Frontal cortex (tissue), 4 donors: ENCODE results near the gene ARHGEF25. TPM values are rescaled to one million over a fixed set of nuclear protein-coding genes. Genes with fewer than 3 reads are reported as not detected.
A peak's percentile ranks its signal among the peaks of the same experiment; 100 is the strongest.
"Not testable (repeated sequence)": the region's sequence is repeated elsewhere in the genome, so short reads cannot be mapped to it uniquely, and the experiment has no call there.

Source experiments
- DNase-seq, 2 donors: peaks; one replicate each; pipeline ENCODE4 v3.0.0; 2012; ENCODE audit warnings: low spot score in 2 of 2
- FAIRE-seq: peaks from 2 replicates; lab custom pipeline; 2012; peaks lifted over from hg19 to GRCh38; lab: Jason Lieb, UNC
- total RNA-seq: library from RNA; depleted of rRNA; stranded (reverse); fragments of >200 nt; gene quantifications from one replicate; pipeline ENCODE4 v1.2.3, GENCODE V29; 2014
- donor health status: control.
- donor health status: control.
- donor health status: control.

ARHGEF25 gene
- total RNA-seq, 1 donor from 2014 or later: 38.3 TPM

DNA sequence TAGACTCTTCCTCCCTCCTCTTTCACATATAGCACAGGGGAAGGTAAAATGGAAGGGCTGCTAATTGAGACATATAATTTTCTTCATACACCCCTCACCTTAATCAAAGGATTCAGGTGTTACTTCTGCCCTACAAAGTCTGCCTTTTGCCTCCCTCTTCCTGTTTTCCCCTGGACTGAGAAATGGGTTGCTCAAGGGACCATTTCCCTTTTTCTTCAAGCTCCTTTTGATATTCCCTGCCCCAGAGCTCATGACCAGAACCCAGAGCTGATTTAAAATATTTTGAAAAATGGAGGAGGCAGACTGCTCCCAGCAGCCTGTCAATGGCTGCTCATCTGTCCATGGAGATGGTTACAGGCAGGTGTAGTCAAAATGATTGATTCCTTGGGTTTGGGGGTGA, 26.5 kb upstream of the ARHGEF25 start:
- FAIRE-seq (no peak), DNase-seq (no peak)

DNA sequence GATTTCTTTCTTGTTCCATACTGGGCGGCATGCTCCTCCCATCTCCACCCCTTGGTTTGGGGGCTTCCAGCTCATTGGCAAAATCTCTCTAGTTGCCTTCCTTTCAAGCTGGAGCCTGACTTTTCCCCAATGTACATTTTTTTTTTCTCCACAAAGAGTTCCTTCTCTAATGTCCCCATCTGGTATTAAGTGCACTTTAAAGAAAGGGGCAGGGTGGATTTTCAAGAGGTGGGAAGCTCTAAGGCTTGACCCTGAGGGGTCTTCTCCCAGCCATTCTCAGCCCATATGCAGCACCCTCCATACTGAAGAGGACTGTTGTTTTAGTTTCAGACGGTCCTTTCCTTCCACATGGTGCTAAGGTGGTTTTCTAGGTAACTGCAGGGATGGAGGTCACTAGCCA, 26.1 kb upstream of the ARHGEF25 start:
- FAIRE-seq: no peak
- no peak for DNase-seq

DNA sequence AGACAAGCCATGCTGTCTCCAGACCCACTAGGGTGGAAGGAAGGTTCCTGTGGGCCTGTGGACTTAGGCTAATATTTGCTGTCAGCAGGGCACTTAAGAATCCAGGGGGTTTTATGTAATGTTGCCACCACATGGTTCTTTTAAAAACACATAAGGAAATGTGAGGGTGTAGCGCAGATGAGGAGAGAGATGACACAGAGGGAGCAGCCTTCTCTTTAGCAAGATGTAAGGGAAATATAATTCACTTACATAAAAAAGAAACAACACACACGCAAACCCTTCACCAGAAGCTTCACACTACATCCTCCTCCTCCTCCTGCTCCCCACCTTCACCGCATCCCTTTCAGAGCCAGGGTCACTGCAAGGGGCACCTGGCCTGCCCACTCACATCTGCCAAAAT, 25.1 kb upstream of the ARHGEF25 start:
- no peak for DNase-seq
- no peak for FAIRE-seq

DNA sequence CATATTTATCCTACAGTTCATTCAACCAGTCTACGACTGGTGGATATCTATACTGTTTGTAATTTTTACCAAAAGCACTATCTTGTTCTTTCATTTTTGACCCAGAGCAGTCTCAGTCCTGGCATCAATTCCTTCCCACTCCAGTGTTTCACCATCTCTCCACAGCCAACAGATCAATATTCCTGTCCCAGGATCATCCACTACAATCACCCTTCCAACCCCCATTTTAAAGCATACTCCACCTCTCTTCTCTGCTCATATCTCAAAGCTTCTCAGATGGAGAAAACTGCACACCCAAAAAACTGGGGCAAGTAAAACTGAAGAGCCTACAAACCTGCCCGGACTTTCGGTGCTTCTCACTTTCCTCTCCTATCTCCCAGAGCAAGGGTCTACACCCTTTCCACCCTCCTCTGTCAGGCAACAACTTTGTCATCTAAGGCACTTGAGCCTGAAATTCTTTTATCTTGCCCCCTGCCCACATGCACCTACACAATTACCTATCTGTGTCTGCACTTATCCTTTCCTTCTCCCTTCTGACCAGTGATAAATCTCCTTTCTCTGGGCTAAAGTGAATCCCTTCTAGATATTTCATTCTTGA, 24.3 kb upstream of the ARHGEF25 start:
- FAIRE-seq (no peak), DNase-seq (no peak)

DNA sequence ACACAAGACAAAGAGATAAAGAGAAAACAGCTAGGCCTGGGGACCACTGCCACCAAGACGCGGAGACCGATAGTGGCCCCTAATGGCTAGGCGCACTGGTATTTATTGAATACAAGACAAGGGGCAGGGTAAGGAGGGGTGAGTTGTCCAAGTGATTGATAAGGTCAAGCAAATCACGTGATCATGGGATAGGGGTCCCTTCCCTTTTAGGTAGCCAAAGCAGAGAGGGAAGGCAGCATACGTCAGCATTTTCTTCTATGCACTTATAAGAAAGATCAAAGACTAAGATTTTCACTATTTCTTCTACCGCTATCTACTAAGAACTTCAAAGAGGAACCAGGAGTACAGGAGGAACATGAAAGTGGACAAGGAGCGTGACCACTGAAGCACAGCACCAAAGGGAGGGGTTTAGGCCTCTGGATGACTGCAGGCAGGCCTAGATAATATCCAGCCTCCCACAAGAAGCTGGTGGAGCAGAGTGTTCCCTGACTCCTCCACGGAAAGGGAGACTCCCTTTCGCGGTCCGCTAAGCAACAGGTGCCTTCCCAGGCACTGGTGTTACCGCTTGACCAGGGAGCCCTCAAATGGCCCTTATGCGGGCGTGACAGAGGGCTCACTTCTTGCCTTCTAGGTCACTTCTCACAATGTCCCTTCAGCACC, 22.2 kb upstream of the ARHGEF25 start:
- FAIRE-seq, DNase-seq: not testable (repeated sequence)

DNA sequence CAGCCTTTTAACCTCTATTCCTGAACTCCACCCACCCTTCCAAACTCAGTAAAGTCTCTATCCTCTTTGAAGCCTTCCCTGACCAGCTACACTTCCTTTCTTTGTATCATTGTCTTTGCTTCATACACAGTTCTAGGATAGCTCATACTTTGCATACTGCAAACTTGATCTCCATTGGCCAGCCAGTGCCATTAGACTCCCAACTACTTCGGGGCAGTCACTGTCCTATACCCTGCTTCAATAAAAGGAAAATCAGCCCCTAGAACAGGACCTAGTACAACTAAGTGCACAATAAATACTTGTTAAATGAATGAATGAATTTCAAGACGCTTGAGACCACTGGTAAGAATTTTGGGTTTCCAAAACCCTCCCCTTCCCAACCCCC, 20.8 kb upstream of the ARHGEF25 start:
- DNase-seq: no peak
- no peak for FAIRE-seq

DNA sequence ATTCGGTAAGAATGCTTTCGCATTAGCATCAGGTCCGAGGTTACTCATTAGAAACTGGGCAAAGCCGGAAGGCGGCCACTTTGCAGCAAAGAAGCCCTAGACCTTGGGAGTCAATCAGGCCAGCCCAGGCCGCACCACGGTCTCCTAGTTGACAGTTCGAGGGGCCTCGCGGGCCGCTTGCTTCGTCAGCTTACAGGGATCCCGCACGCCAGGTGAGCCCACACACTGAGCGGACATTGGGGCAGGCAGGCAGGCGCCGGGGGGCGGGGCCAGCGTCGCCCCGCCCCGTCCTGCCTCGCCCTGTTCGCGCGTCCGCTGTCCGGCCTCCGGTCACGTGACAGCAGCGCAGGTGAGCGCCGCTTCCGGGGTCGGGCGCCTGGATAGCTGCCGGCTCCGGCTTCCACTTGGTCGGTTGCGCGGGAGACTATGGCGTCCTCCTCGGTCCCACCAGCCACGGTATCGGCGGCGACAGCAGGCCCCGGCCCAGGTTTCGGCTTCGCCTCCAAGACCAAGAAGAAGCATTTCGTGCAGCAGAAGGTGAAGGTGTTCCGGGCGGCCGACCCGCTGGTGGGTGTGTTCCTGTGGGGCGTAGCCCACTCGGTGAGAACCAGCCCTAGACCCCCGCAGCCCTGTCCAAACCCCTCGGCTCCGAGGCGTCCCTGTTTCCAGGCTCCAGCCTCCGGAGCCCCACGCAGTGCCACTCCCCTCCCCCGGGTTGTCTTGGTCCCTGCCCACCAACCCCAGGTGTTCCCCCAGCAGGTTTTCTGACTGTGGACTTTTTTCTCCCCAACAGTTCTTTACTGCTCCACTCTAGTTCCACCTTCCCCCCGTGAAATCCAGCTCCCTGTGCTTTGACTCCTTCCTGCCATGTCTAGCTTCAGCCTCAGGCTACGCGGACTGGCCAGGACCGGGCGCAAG, 20.1 kb upstream of the ARHGEF25 start, which contains the start of gene PIP4K2C:
Gene PIP4K2C (plus strand): TSS at position 329 of the 918 bp plus-strand sequence. CDS start 98 bp downstream, at position 427.
- DNase-seq: peak; percentile 79 to 87
- FAIRE-seq: no peak

DNA sequence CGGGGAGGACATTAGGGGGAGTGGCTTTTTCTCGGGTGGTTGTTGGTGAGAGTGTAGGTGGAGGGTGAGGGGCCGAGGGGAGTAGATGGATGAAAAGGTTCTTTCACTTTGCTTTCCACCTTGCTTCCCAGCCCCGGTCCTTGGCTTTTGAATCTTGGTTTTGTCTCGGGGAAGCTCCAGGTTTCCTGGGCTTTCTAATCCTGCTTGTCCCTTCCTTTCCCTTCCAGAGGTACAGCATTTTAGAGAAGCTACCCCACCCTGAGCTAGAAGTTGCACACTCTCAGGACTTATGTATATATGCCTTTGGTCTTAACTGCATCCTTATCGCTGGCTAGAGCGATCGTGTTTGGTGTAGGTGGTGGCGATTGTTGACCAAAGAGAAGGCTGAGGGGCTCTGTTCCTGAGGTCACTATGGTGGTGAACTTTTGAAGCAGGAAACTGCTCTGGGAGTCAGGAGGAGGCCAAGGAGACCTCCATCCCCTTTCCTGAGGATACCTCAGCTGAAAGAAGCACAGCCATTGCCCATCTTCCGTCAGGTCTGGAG, 19.4 kb upstream of the ARHGEF25 start:
- DNase-seq (no peak), FAIRE-seq (no peak)

DNA sequence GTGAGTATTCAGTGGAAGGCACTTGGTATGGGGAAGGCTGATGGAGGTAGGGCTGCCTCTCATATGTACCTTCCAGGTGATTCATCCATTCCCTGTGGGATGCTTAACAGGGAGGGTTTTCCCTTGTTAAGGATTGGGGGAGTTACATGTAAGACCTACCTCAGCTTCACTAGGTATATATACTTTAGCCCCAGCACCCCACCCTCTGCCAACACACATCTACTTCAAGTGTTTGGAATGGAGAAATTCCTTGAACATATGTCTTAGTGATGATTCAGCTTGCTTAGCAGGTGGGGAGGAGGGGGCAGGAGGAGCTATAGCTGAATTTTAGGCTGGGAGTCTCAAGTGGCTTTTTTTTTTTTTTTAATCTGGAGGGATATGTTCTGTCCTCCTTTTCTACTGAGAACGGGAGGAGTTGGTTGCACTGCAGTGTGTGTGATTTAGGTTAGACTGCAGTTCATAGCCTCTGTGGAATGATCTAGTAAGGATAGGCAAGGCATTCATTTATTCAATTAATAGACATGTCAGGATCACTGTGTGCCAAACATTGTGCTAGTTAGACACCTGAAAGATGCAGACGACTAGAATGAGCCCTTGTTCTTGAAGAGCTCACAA, 18.6 kb upstream of the ARHGEF25 start:
- FAIRE-seq (no peak), DNase-seq (no peak)

DNA sequence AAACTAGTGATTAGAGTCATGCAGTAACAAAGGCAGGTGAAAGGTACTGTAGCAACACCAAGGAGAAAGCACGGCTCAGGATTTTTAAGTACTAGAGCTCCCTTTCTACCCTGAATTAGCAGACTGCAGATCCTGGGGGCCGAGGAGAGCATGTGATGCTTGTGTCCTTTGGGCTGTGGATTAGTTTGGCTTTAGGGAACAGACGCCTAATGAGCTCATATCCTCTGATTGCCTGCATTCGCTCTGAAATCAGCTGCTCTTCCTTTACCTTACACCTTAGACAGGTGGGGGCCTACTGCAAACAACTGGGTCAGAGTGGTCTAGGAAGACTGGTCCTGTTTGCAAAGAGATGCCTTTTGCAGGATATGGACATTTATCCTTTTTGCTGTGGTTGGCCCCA, 18.0 kb upstream of the ARHGEF25 start:
- no peak for FAIRE-seq
- no peak for DNase-seq

DNA sequence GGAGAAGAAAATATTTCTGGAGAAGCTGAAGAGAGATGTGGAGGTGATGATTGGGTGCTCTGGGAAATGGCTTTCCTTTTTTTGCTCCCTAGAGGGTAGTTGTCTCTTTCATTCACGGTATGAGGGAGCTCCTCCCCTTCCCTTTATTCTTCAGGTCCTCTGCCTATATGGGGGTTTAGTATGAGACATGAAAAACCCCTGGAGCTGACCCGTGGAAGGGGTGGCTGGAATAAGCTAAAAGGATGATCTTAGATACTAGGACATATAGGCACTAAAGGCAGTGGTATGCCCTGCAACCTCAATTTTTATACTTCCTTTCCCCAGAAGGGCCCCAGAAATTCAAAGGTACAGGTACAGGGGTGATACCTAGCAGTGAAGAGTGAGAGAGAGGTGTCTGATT, 10.8 kb upstream of the ARHGEF25 start:
- FAIRE-seq (no peak), DNase-seq (no peak)

DNA sequence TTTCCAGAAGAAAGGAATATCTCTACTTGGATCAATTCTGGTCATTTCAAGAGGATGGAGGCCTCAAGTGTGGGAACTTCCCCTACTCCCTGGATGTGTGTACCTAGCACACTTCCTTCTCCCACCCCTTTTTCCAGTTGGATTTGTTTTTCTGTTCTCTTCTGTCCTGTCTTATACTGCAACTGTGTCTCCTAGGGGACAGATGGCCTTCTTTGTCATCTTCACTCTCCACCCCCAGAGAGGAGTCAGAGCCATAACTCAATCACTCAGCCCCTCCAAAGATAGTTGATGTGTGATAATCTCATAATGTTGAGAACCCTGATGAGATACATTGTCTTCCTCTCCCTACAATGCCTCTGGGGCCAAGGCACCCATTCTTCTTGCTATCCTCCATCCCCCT, 8.7 kb upstream of the ARHGEF25 start:
- FAIRE-seq (no peak), DNase-seq (no peak)

DNA sequence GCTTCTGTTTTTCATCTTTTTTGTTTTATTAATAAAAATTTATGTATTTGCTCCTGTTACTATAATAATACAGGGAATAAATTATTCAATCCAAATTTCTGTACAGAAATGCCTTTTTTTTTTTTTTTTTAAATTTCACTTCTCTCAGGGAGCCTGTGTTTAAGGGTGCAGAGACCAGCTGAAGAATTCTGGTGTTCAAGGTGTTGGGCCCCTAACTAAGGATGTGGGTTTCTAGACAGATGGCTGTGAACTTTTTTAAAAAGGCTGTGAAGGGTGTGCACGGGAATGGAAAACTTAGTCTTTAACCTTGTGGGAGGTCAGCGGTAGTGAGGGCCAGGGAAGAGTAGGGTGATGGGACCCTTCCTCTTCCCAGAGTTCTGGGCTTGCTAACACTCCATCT, 7.9 kb upstream of the ARHGEF25 start:
- no peak for DNase-seq
- no peak for FAIRE-seq

DNA sequence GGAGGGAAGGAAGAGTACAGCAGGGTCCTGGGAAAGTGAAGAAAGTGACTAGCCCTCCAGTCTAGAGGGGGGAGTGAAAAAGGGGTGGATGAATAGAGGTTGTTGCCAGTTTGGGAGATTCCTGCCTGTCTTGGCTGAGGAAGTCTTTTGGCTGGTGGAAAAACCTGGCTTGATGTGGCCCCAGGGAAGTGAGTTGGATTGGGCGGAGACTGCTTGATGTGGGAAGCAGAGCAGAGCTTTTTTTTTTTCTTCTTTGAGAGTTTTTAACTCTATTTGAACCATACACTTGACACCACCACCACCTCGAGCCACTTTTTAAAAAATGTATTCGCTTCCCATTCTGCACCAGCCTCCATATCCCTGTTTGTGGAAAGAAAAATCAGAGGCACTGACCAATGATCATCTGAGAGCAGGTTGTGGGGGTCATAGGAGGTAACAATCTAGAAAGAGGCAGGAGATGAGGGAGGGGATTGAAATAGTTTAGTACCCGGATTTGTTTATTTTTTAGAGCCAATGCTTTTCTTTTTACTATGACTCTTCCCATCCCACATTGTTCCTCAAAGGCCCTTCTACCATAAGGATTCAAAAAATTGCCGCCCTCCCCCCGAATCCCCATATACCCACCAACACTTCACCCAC, 7.3 kb upstream of the ARHGEF25 start:
- DNase-seq (peak; percentile 39 to 52), FAIRE-seq (no peak)

DNA sequence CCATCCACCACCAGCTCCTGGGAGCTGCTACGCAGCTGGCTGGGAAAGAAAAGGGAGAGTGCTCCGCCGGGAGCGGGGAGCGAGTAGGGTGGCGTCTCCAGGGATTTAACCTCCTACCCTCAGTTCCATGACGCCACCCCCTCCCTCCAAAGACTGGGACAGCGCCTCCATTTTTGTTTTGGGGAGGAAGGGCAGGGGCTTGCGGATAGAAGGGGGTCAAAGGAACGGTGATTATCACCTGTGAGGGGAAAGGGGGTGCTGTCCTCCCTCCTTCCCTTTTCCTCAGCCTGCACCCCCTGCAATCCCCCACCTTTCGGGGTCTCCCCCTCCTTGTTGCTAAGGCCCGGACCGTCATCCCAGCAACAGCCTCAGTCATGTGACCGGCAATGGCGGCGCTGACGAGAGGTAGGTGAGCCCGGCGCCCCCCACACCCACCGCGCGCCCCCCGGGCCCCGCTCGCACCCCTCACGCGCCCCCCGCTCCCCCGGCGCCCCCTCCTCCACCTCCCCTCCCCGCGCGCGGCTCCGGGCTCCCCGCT, 6.7 kb upstream of the ARHGEF25 start, which contains the start of gene DTX3:
Gene DTX3 (plus strand): TSS at position 371 of the 538 bp plus-strand sequence. CDS start 1,694 bp downstream, outside the sequence.
- DNase-seq: peak; percentile 72 to 78
- no peak for FAIRE-seq

DNA sequence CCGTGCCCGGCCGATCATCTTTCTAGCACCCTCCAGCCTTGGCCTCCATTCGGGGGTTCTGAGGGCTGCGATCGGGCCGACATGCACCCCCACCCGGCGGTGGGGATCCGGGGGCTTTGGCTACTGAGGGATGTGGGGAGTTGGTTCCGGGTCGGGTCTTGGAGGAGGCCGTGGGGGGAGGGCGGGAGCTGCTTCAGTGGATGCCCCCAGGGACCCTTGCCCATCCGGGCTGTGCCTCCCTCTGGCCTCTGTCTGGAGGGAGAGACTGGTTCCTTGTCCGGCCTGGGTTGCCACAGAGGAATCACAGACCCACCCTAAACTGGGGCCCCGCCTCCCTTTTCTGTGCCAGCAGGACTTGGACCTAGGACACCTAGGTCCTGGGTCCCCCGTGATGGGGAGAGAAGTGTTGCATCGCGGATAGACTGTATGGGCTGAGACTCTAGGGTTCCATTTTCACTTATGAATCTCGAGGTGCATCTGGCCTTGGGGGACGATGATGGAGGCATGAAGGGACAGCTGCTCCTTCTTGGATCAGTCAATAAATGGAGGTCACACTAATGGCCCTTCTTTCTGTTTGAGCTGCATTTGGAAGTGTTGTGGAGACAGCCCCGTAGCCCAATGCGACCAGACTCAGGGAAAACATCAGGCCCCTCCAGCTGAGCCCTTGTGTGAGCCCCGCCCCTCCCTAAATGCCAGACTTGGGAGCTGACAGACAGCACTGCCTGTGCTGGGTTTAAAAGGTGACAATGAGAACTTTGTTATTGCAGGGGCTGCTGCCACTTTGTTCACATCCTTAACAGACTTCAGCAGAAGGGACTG, 6.0 kb upstream of the ARHGEF25 start:
- no peak for FAIRE-seq
- peak in 1 of 2 donors; percentile 49 for DNase-seq

DNA sequence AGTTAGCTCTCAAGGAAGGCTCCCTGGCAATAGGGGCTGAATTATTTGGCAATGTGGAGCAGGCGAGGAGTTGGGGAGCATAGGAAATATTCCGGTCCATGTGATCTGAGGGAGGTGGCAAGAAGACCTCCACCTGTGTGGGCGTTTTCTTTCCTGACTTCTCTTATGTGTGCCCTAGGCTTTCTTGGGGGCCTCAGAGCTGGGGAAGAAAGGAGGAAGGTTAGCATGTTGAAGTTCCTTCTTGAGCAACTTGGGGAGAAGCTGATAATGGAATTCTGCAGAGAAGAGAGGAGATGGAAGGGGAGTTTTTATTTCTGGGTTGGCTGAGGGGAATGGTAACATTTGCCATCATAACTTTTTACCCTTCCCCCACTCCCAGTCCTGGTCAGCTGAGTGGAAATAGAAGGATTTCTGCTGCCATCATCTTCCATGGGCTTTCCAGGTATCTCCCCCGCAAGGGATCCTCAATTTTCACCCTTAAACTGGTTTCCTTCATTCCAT, 5.4 kb upstream of the ARHGEF25 start:
- FAIRE-seq (no peak), DNase-seq (no peak)

DNA sequence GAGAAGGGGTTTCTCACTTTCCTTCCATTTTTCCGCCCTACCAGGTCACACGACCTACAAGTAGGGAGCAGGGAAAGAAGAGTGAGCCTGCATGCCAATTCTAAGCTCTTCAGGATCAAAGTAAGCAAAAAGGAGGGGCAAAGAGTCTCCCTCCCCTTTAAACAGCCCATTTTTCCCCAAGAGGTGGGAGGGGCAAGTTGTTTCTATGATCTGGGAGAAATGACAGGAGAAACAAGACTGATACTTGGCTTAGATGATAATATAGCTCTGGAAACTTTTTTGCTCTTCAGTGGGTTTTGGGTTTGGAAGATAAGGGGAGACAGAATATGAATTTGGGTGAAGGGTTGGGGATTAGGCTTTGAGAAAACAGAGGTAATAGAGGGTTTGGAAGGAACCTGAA, 4.8 kb upstream of the ARHGEF25 start:
- FAIRE-seq (no peak), DNase-seq (no peak)
